ENCODE measurements around the gene DDX10.
"Not testable (repeated sequence)": the region's sequence is repeated elsewhere in the genome, so short reads cannot be mapped to it uniquely, and the experiment has no call there.

Gene DDX10

GRCh38 chr11:108768370-108768769 lies 103.5 kb downstream of the DDX10 start:
- no peak for DNase-seq (ENCODE audit: low read depth in 1 of 2, low spot score in 1 of 2)

GRCh38 chr11:108768964-108769363 lies 104.1 kb downstream of the DDX10 start:
- no peak for DNase-seq (ENCODE audit: low read depth in 1 of 2, low spot score in 1 of 2)

- DNase-seq (ENCODE audit: low read depth in 1 of 2, low spot score in 1 of 2): no peak
Observed at GRCh38 chr11:108774037-108774730, 109.3 kb downstream of the DDX10 start.

GRCh38 chr11:108775324-108775723 lies 110.5 kb downstream of the DDX10 start:
- DNase-seq (ENCODE audit: low read depth in 1 of 2, low spot score in 1 of 2): no peak

GRCh38 chr11:108779147-108779546 lies 114.3 kb downstream of the DDX10 start:
- DNase-seq (ENCODE audit: low read depth in 1 of 2, low spot score in 1 of 2): not testable (repeated sequence)

GRCh38 chr11:108780119-108780518 lies 115.2 kb downstream of the DDX10 start:
- no peak for DNase-seq (ENCODE audit: low read depth in 1 of 2, low spot score in 1 of 2)

- DNase-seq (ENCODE audit: low read depth in 1 of 2, low spot score in 1 of 2): no peak
Observed at GRCh38 chr11:108781946-108782345, 117.1 kb downstream of the DDX10 start.

GRCh38 chr11:108786281-108786990 lies 121.6 kb downstream of the DDX10 start:
- no peak for DNase-seq (ENCODE audit: low read depth in 1 of 2, low spot score in 1 of 2)

GRCh38 chr11:108787105-108787504 lies 122.2 kb downstream of the DDX10 start:
- no peak for DNase-seq (ENCODE audit: low read depth in 1 of 2, low spot score in 1 of 2)

GRCh38 chr11:108788565-108789199 lies 123.8 kb downstream of the DDX10 start:
- DNase-seq (ENCODE audit: low read depth in 1 of 2, low spot score in 1 of 2): no peak

GRCh38 chr11:108790501-108791299 lies 125.8 kb downstream of the DDX10 start:
- DNase-seq (ENCODE audit: low read depth in 1 of 2, low spot score in 1 of 2): no peak

- DNase-seq (ENCODE audit: low read depth in 1 of 2, low spot score in 1 of 2): no peak
Observed at GRCh38 chr11:108793138-108793537, 128.3 kb downstream of the DDX10 start.

- DNase-seq (ENCODE audit: low read depth in 1 of 2, low spot score in 1 of 2): no peak
Observed at GRCh38 chr11:108793611-108794010, 128.7 kb downstream of the DDX10 start.

GRCh38 chr11:108796551-108796950 lies 131.7 kb downstream of the DDX10 start:
- DNase-seq (ENCODE audit: low read depth in 1 of 2, low spot score in 1 of 2): no peak

GRCh38 chr11:108797578-108798100 lies 132.8 kb downstream of the DDX10 start:
- DNase-seq (ENCODE audit: low read depth in 1 of 2, low spot score in 1 of 2): no peak

- DNase-seq (ENCODE audit: low read depth in 1 of 2, low spot score in 1 of 2): no peak
Observed at GRCh38 chr11:108802492-108802891, 137.6 kb downstream of the DDX10 start.

- no peak for DNase-seq (ENCODE audit: low read depth in 1 of 2, low spot score in 1 of 2)
Observed at GRCh38 chr11:108803776-108804175, 138.9 kb downstream of the DDX10 start.

- no peak for DNase-seq (ENCODE audit: low read depth in 1 of 2, low spot score in 1 of 2)
Observed at GRCh38 chr11:108804511-108804910, 139.6 kb downstream of the DDX10 start.

GRCh38 chr11:108805030-108805429 lies 140.2 kb downstream of the DDX10 start:
- DNase-seq (ENCODE audit: low read depth in 1 of 2, low spot score in 1 of 2): no peak

GRCh38 chr11:108807262-108807661 lies 142.4 kb downstream of the DDX10 start:
- no peak for DNase-seq (ENCODE audit: low read depth in 1 of 2, low spot score in 1 of 2)

GRCh38 chr11:108813086-108813485 lies 148.2 kb downstream of the DDX10 start:
- DNase-seq (ENCODE audit: low read depth in 1 of 2, low spot score in 1 of 2): no peak

Data from activated T-helper 1 cell treated with anti-CD3 and anti-CD28 coated beads, Interleukin-2, amount 50 U/mL, for 16 hours (primary cell).